ENCODE data around the gene CLDN34.

CLDN34 gene

DNA sequence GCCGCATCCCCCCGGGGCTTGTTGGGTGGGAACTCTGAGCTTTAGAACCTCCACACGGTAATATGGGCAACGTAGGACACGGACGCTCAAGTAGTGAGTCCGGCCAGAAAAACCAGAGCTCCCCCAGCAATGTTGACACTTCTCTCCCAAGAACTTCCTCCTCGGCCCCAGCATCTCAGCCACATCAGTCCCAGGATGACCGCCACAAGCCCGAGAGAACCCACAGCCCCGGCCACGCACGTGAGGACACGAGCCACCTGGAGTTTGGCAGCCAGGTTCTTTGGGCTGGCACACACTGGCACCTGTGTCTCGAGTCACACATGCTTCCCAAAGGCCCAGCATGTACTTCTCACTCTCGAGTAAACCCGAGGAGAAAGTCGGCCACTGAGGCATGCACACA, 16.3 kb downstream of the CLDN34 start:
- no peak for DNase-seq

DNA sequence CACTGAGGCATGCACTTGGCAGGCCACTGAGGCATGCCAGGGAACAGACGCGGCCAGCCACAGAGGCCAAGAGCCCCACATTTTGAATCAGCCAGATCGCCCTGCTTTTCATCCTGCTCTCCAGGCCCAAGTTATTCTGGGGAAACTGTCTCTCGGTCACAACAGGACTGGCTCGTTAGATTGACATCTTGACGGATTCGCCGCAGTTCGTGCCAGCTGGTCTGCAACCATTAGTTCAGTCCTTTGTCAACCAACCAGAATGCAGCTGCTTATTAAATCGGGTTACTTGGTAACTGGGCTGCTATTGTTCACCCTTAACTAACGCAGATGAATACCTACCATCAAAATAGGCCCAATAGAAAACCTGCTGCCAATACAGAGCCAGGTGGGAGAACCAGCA, 16.7 kb downstream of the CLDN34 start:
- no peak for DNase-seq

DNA sequence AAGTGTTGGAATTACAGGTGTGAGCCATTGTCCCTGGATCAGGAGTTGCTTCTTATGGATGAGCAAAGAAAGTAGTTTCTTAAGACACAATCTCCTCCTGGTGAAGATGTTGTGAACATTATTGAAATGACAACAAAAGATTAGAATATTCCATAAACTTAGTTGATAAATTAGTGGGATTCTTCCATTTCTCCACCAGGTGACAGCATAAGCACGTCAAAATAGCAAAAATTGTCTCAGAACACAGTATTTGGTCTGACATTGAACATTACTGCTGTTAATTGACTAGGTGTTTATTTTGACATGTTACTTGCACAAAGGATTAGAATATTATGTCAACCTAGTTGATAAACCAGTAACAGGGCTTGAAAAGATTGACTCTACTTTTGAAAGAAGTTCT, 21.6 kb downstream of the CLDN34 start:
- no peak for DNase-seq

GRCh38 chrX:9992061-9992460, 24.9 kb downstream of the CLDN34 start:
- DNase-seq: no peak

GRCh38 chrX:9992724-9993123, 25.6 kb downstream of the CLDN34 start:
- no peak for DNase-seq

DNA sequence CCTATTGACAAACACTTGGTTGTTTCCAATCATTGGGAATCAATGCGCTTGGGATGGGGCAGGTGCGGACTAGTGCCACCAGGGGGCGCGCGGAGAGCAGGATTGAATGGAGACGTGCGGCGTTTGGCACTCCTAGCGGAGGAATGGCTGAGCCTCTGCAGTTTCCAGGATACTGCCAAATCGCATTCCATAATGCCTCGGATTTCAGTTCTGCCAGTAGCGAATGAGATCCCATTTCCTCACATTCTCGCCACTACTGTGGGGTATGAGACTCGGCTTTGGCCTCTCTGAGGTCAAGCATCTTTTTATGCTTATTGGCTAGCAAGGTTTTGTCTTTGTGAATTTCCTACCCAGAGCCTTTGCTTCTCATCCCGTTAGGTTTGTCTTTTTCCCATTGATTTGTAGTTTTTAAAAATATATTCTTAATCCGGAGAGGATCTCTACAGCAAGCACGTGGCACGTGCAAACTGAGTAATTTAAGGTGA, 28.7 kb downstream of the CLDN34 start:
- peak; percentile 89 for DNase-seq

- DNase-seq: no peak
Observed at GRCh38 chrX:9997041-9997440, 29.9 kb downstream of the CLDN34 start.

DNA sequence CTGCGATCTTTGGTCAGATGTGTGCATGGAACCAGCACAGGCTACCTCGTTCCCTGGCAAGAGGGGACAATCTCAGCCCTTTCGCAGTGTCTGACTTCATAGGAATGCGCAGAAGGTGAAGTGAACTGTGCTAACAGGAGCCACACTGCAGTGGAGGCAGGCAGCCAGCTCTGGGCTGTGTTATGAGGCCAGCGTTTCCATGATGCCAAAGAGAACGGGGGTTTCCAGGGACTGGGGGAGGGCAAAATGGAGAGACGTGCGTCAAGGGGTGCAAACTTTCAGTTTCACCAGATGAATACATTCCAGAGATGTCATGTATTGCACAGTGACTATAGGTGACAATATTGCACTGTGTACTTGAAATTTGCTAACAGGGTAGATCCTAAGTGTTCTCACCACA, 30.4 kb downstream of the CLDN34 start:
- DNase-seq: peak; percentile 72

DNA sequence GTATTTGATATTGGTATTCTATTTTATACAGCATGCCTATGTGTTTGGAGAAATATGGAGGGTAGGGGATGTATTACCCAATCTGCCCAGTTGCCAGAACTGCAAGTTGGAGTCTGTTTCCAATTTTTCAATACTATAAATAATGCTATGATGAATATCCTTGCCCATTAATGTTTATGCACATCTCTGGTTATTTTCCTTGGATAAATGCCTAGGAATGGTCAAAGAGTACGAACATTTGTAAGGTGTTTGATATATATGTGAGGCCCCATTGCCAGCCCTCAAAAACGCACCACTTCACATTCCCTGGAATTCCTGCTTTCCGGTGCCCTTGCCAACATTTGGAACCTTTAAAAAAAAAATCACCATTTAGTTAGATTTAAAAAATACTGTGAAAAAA, 34.3 kb downstream of the CLDN34 start:
- DNase-seq: no peak

GRCh38 chrX:10004832-10005475, 37.8 kb downstream of the CLDN34 start:
- DNase-seq: no peak

DNA sequence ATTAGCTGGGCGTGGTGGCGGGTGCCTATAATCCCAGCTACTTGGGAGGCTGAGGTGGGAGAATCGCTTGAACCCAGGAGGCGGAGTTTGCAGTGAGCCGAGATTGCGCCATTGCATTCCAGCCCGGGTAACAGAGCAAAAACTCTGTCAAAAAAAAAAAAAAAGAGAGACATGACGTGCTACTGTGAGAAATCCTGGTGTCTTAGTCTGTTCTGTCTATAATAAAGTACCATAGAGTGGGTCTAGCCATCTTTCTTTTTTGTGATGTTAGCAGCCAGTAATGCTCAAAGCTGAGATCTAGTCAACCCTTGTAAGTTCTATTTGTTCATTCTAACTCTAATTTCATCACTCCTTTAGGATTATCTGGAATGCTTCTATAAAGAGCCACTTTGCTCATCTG, 38.9 kb downstream of the CLDN34 start:
- no peak for DNase-seq

GRCh38 chrX:10006770-10007169, 39.6 kb downstream of the CLDN34 start:
- DNase-seq: no peak

DNA sequence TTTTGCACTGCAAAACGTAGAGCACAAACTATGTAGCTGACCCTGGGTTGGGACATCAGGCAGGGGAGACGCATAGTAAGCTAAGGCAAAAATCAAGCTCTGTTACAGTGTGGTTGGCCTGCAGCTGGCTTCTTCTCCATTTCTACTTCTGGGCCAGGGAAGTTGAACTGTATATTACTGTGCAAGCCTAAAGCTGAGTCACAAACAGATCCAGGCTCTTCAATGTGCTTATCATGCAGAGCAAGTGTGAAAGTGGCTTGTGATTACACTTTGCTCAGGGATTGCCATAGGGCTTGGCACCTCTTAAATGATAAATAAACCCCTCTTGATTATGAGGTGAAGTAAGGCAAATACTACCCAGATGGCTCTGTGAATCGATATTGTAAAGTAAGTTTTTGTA, 40.5 kb downstream of the CLDN34 start:
- no peak for DNase-seq

DNA sequence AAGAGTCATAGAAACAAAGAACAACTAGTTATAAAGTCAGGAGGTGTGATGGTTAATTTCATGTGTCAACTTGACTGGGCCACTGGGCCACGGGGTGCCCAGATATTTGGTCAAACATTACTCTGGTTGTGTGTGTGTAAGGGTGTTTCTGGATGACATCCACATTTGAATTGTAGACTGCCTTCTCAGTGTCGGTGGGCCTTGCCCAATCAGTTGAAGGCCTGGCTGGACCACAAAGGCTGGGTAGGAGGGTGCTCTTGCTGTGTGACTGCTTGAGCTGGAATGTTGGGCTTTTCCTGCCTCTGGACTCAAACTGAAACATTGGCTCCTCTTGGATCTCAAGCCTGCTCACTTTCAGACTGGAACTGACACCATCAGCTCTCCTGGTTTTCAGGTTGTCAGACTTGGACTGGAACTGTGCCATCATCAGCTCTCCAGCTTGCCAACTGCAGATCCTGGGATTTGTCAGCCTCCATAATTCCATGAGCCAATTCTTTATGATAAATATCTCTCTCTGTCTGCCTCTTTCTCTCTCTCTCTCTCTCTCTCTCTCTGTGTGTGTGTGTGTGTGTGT, 41.4 kb downstream of the CLDN34 start:
- no peak for DNase-seq

DNA sequence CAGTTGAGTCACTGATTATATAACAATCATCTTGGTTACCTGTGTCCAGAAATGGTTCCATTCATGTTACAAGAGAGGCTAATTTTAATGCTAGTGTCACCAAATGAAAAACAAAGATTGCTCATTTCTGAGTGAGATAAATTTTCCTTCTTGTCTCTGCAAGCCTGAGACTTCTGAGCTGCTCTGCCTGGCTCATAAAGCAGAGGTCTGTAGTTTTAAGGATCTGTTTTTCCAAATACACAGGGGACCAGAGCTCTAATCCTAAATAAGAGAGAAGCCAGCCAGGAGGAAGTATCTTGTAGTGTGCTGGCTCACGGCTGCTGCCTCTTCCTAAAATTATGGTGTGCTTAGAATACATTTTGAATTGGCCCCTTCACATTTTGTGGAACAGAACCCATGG, 42.6 kb downstream of the CLDN34 start:
- no peak for DNase-seq

GRCh38 chrX:10010686-10011085, 43.5 kb downstream of the CLDN34 start:
- no peak for DNase-seq

- DNase-seq: no peak
Observed at GRCh38 chrX:10011261-10011931, 44.2 kb downstream of the CLDN34 start.

GRCh38 chrX:10011991-10012390, 44.8 kb downstream of the CLDN34 start:
- no peak for DNase-seq

DNA sequence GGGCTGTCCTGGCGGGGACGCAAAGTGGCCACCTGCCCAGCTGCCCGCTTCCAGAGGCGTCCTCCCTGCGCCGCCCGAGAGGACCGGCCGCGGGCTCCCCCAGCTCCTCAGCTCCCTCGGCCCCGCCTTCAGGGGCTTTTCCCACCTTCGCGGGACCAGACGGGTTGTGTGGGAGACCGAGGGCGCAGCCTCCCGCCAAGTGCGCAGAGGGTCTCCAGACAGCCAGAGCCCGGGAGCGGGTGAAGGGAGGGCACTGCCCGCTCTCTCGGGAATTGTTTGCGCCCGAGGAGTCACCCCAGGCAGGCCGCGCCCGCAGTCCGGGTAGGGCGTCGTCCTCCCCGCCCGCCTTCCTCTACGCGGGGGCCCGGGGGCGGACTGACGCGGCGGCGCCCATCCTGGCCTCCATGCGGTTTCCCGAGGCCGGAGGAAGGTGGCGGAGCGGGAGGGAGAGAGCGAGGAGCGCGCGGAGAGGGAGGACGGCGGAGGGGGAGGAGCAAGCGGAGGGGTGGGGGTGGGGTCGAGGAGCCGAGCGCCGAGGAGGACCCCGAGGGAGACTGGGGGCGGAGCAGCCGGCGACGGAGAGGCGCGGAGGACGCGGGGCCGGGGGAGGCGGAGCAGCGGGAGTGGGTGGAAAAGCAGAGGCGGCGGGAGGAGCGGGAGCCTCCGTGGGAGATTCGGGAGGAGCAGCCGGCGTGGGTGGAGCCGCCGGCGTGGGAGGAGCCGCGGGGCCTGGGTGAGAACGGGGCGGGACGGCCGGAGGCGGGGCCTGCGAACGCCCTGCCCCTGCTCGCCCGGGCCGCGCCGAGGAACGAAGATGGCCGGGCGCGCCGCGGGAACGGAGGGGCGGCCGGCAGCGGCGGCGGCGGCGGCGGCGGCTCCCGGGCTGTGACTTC, 47.5 kb downstream of the CLDN34 start:
- peak; percentile 81 for DNase-seq

- no peak for DNase-seq
Observed at GRCh38 chrX:10015355-10015722, 48.2 kb downstream of the CLDN34 start.

DNA sequence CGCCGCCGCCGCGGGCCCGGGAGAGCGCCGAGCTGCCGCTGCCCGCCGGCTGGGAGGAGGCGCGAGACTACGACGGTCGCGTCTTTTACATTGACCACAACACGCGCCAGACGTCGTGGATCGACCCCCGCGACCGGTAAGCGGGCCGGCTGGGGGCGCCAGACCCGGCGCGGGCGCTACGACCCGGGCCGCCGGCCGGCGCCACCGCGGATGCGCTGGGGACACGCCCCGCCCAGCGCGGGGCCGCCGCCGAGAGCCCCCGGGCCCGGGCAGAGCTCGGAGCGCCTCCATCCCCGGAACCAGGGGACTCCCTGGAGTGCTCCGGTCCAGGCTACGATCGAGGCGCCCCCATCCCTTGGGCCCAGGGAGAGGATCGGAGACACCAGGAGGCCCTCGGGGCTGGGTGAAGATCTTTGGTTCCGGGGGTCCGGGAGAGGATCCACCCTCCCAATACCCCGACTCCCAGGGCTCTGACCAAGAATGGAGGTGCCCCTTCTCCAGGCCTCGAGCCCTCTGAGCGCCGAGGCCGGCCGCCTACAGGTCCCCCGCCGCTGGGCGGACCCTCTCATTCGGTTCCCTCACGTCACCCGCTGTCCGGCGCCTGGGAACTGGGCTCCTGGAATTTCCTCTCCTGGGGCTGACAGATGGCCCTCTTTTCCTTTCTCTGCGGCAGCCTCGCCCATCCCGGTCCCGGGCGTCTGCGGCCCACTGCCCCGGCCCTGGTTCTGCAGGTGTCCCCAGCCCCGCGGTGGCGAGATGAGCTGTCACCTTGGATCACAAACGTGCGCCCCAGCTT, 48.8 kb downstream of the CLDN34 start:
- no peak for DNase-seq

- DNase-seq: no peak
Observed at GRCh38 chrX:10016519-10017132, 49.5 kb downstream of the CLDN34 start.

Data from activated CD8-positive, alpha-beta memory T cell treated with anti-CD3 and anti-CD28 coated beads, Interleukin-2, amount 50 U/mL, for 48 hours (primary cell).